Liver (tissue), 3 donors: ENCODE data around the gene NFKB1.

Experiments
- CTCF ChIP-seq: fragments of 150-350 bp; IDR thresholded peaks from 2 replicates; pipeline ENCODE4 v1.5.1; 2017; ENCODE audit warnings: improper control_type of control experiment, low read depth, low read length; ENCODE audit not compliant: missing input control
- TAF1 ChIP-seq: conservative IDR thresholded peaks from 2 replicates; pipeline ENCODE4 v1.6.1; 2016; ENCODE audit warnings: antibody characterized with exemption, mild to moderate bottlenecking
- donor health status: healthy.
- donor health status: healthy.

GRCh38 chr4:102569200-102569599, 68.0 kb downstream of the NFKB1 start:
- TF ChIP-seq CTCF (no peak), TAF1 (no peak)
